ENCODE results near the gene MAP2K4.

MAP2K4 gene

DNA sequence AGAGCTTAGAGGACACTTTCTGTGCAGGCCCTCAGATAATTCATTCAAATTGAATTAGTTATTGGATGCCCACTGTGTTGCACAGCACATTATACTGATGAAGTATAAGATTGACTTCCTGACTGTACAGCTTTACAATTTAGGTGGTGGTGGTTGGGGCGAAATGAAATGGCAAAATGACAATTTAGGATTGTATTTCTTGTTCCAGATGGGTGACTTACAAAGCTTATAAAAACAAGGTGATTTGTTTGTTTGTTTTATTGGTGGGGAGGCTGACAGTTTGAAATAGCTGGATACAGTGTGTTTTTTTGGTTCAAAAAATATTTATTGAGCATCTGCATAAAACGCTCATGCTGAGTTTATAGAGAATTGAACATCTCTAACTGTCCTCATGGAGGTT lies 1.6 kb downstream of the MAP2K4 start (continued):
- TF ChIP-seq ZNF514 (tag by site-specific recombination; IDR thresholded peaks at IDR 0.05), result no peak
- TF ChIP-seq ZNF324 (tag by site-specific recombination; IDR thresholded peaks at IDR 0.05), result no peak
- TF ChIP-seq ZSCAN23 (tag by site-specific recombination; IDR thresholded peaks at IDR 0.05), result no peak
- TF ChIP-seq ZNF138 (tag by site-specific recombination; IDR thresholded peaks at IDR 0.05; ENCODE audit: borderline replicate concordance), result no peak
- no peak for TF ChIP-seq ZSCAN16 (tag by site-specific recombination; IDR thresholded peaks at IDR 0.05)
- TF ChIP-seq ATF2 (tag by site-specific recombination; IDR thresholded peaks at IDR 0.05; ENCODE audit: low read depth), result 0 out of 2 replicates have a peak, but pooled peaks have one; percentile 4
- no peak for TF ChIP-seq ZNF423 (tag by site-specific recombination; IDR thresholded peaks at IDR 0.05)
- TF ChIP-seq ZNF169 (tag by site-specific recombination; IDR thresholded peaks at IDR 0.05), result no peak
- TF ChIP-seq TCF7L2 (IDR thresholded peaks at IDR 0.05; ENCODE audit: borderline replicate concordance, low read depth, low read length), result no peak
- TF ChIP-seq REPIN1 (tag by site-specific recombination; IDR thresholded peaks at IDR 0.05; ENCODE audit: low read depth), result no peak
- peak; percentile 44; the same call in 1 of the 2 replicates for TF ChIP-seq SP7 (tag by site-specific recombination; IDR thresholded peaks at IDR 0.05)
- no peak for TF ChIP-seq EGR2 (tag by site-specific recombination; IDR thresholded peaks at IDR 0.05; ENCODE audit: low read depth)
- TF ChIP-seq SCRT2 (tag by site-specific recombination; IDR thresholded peaks at IDR 0.05), result no peak
- TF ChIP-seq SP3 (tag by site-specific recombination; IDR thresholded peaks at IDR 0.05), result no peak
- no peak for TF ChIP-seq ZNF473 (tag by site-specific recombination; IDR thresholded peaks at IDR 0.05)
- TF ChIP-seq MYNN (tag by site-specific recombination; IDR thresholded peaks at IDR 0.05; ENCODE audit: borderline replicate concordance), result no peak
- TF ChIP-seq GLI4 (tag by site-specific recombination; IDR thresholded peaks at IDR 0.05), result no peak
- TF ChIP-seq ZNF629 (tag by site-specific recombination; IDR thresholded peaks at IDR 0.05), result no peak; the same call in none of the 2 replicates
- TF ChIP-seq ZNF155 (tag by site-specific recombination; IDR thresholded peaks at IDR 0.05), result no peak
- TF ChIP-seq ZNF548 (tag by site-specific recombination; IDR thresholded peaks at IDR 0.05), result no peak
- TF ChIP-seq HOXA7 (CRISPR knock-in tag; IDR thresholded peaks at IDR 0.05; ENCODE audit: borderline replicate concordance), result no peak
- no peak for TF ChIP-seq ZNF248 (tag by site-specific recombination; IDR thresholded peaks at IDR 0.05)
- no peak for TF ChIP-seq SCRT1 (tag by site-specific recombination; IDR thresholded peaks at IDR 0.05; ENCODE audit: borderline replicate concordance)
- no peak for TF ChIP-seq ZNF311 (tag by site-specific recombination; IDR thresholded peaks at IDR 0.05; ENCODE audit: borderline replicate concordance)
- no peak for TF ChIP-seq ZNF830 (tag by site-specific recombination; IDR thresholded peaks at IDR 0.05; ENCODE audit: low read depth)
- TF ChIP-seq AEBP2 (tag by site-specific recombination; IDR thresholded peaks at IDR 0.05; ENCODE audit: borderline replicate concordance), result no peak
- no peak for TF ChIP-seq ZFP3 (tag by site-specific recombination; IDR thresholded peaks at IDR 0.05; ENCODE audit: low read depth)
- no peak for TF ChIP-seq ZNF639 (tag by site-specific recombination; IDR thresholded peaks at IDR 0.05)
- TF ChIP-seq, protein P1, sequence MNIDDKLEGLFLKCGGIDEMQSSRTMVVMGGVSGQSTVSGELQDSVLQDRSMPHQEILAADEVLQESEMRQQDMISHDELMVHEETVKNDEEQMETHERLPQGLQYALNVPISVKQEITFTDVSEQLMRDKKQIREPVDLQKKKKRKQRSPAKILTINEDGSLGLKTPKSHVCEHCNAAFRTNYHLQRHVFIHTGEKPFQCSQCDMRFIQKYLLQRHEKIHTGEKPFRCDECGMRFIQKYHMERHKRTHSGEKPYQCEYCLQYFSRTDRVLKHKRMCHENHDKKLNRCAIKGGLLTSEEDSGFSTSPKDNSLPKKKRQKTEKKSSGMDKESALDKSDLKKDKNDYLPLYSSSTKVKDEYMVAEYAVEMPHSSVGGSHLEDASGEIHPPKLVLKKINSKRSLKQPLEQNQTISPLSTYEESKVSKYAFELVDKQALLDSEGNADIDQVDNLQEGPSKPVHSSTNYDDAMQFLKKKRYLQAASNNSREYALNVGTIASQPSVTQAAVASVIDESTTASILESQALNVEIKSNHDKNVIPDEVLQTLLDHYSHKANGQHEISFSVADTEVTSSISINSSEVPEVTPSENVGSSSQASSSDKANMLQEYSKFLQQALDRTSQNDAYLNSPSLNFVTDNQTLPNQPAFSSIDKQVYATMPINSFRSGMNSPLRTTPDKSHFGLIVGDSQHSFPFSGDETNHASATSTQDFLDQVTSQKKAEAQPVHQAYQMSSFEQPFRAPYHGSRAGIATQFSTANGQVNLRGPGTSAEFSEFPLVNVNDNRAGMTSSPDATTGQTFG (tag by site-specific recombination; IDR thresholded peaks at IDR 0.05; ENCODE audit: borderline replicate concordance), result no peak
- TF ChIP-seq SALL2 (tag by site-specific recombination; IDR thresholded peaks at IDR 0.05; ENCODE audit: borderline replicate concordance), result no peak
- no peak for TF ChIP-seq ZNF501 (tag by site-specific recombination; IDR thresholded peaks at IDR 0.05)
- TF ChIP-seq KLF16 (tag by site-specific recombination; IDR thresholded peaks at IDR 0.05), result no peak
- TF ChIP-seq, protein P2, sequence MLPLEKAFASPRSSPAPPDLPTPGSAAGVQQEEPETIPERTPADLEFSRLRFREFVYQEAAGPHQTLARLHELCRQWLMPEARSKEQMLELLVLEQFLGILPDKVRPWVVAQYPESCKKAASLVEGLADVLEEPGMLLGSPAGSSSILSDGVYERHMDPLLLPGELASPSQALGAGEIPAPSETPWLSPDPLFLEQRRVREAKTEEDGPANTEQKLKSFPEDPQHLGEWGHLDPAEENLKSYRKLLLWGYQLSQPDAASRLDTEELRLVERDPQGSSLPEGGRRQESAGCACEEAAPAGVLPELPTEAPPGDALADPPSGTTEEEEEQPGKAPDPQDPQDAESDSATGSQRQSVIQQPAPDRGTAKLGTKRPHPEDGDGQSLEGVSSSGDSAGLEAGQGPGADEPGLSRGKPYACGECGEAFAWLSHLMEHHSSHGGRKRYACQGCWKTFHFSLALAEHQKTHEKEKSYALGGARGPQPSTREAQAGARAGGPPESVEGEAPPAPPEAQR (tag by site-specific recombination; IDR thresholded peaks at IDR 0.05), result no peak
- no peak for TF ChIP-seq ZNF146 (tag by site-specific recombination; IDR thresholded peaks at IDR 0.05)
- peak; percentile 77 for TF ChIP-seq FEZF1 (tag by site-specific recombination; IDR thresholded peaks at IDR 0.05)
- TF ChIP-seq ZNF133 (tag by site-specific recombination; IDR thresholded peaks at IDR 0.05), result no peak
